ENCODE results near the gene CRTAC1. TPM values are rescaled to one million over a fixed set of nuclear protein-coding genes. Genes with fewer than 3 reads are reported as not detected.

The CRTAC1 gene
- total RNA-seq, 1 donor from 2014 or later = 0.30 TPM

GRCh38 chr10:97921581-97922021 lies 108.8 kb downstream of the CRTAC1 start:
- H3K27me3 ChIP-seq = no peaks in the 10 kb centered on the region
- H3K4me1 ChIP-seq = no peaks in the 10 kb centered on the region
- DNase-seq (ENCODE audit: low spot score) = no peak
- H2AFZ ChIP-seq (replicated peaks) = no peak overlapping the region
- no peak overlapping the region for H3K27ac ChIP-seq
- no peak overlapping the region for H3K4me2 ChIP-seq
- H3K9me3 Mint-ChIP-seq = no peaks in the 10 kb centered on the region
- H3K4me1 Mint-ChIP-seq = no peaks in the 10 kb centered on the region
- peaks cover 7% of the 10 kb centered on the region for H3K27me3 Mint-ChIP-seq (ENCODE audit: insufficient read depth, low read depth)
- no peaks in the 10 kb centered on the region for H3F3A ChIP-seq (ENCODE audit: low read depth)
- no peak overlapping the region for H3K4me3 Mint-ChIP-seq
- H4K20me1 ChIP-seq (ENCODE audit: low read depth) = no peaks in the 10 kb centered on the region
- no peaks in the 10 kb centered on the region for H3K36me3 Mint-ChIP-seq
- no peak for TF ChIP-seq CTCF (IDR thresholded peaks at IDR 0.05)
- TF ChIP-seq EZH2phosphoT487 (IDR thresholded peaks at IDR 0.05) = no peak
- no peak for TF ChIP-seq EZH2 (IDR thresholded peaks at IDR 0.05)
- H3K4me3 ChIP-seq = no peak overlapping the region
- no peaks in the 10 kb centered on the region for H3K9me3 ChIP-seq (ENCODE audit: low read depth)
- H3K79me2 ChIP-seq (ENCODE audit: low read depth) = no peaks in the 10 kb centered on the region
- H3K27ac Mint-ChIP-seq = no peak overlapping the region
- no peaks in the 10 kb centered on the region for H3K36me3 ChIP-seq
- no peak overlapping the region for H3K9ac ChIP-seq

- no peaks in the 10 kb centered on the region for H3K4me1 ChIP-seq
- H3F3A ChIP-seq (ENCODE audit: low read depth) = no peaks in the 10 kb centered on the region
- no peak overlapping the region for H3K9ac ChIP-seq
- Mint-ChIP-seq H3K4me3 (no peak overlapping the region), H3K27ac (no peak overlapping the region), H3K9me3 (no peaks in the 10 kb centered on the region), H3K27me3 (ENCODE audit: insufficient read depth, low read depth) (peaks cover 7% of the 10 kb centered on the region), H3K36me3 (no peaks in the 10 kb centered on the region), H3K4me1 (peaks cover 1% of the 10 kb centered on the region)
- no peaks in the 10 kb centered on the region for H3K9me3 ChIP-seq (ENCODE audit: low read depth)
- no peak for TF ChIP-seq CTCF (IDR thresholded peaks at IDR 0.05)
- no peak for TF ChIP-seq EZH2 (IDR thresholded peaks at IDR 0.05)
- TF ChIP-seq EZH2phosphoT487 (IDR thresholded peaks at IDR 0.05) = no peak
- no peak overlapping the region for H3K4me2 ChIP-seq
- H4K20me1 ChIP-seq (ENCODE audit: low read depth) = no peaks in the 10 kb centered on the region
- H3K79me2 ChIP-seq (ENCODE audit: low read depth) = no peaks in the 10 kb centered on the region
- H3K27me3 ChIP-seq = peaks cover 3% of the 10 kb centered on the region
- no peak overlapping the region for H3K27ac ChIP-seq
- no peaks in the 10 kb centered on the region for H3K36me3 ChIP-seq
- H2AFZ ChIP-seq (replicated peaks) = no peak overlapping the region
- no peak overlapping the region for H3K4me3 ChIP-seq
- DNase-seq (ENCODE audit: low spot score) = no peak
These were observed 109.6 kb downstream of the CRTAC1 start for GRCh38 chr10:97920865-97921264.

- no peaks in the 10 kb centered on the region for H3K36me3 Mint-ChIP-seq
- Histone ChIP-seq H3K36me3 (no peaks in the 10 kb centered on the region), H3K27me3 (peaks cover 12% of the 10 kb centered on the region), H3F3A (ENCODE audit: low read depth) (no peaks in the 10 kb centered on the region), H4K20me1 (ENCODE audit: low read depth) (peaks cover 3% of the 10 kb centered on the region), H3K4me1 (no peaks in the 10 kb centered on the region), H3K27ac (no peak overlapping the region), H3K9me3 (ENCODE audit: low read depth) (no peaks in the 10 kb centered on the region), H3K4me3 (no peak overlapping the region), H3K9ac (no peak overlapping the region), H3K79me2 (ENCODE audit: low read depth) (no peaks in the 10 kb centered on the region), H2AFZ (replicated peaks) (no peak overlapping the region), H3K4me2 (no peak overlapping the region)
- H3K27me3 Mint-ChIP-seq (ENCODE audit: insufficient read depth, low read depth) = peaks cover 4% of the 10 kb centered on the region
- peaks cover 3% of the 10 kb centered on the region for H3K4me1 Mint-ChIP-seq
- no peak overlapping the region for H3K4me3 Mint-ChIP-seq
- no peak for DNase-seq (ENCODE audit: low spot score)
- H3K9me3 Mint-ChIP-seq = no peaks in the 10 kb centered on the region
- no peak overlapping the region for H3K27ac Mint-ChIP-seq
- TF ChIP-seq CTCF (IDR thresholded peaks at IDR 0.05) (no peak), EZH2phosphoT487 (IDR thresholded peaks at IDR 0.05) (no peak), EZH2 (IDR thresholded peaks at IDR 0.05) (no peak)
These were observed 111.4 kb downstream of the CRTAC1 start for GRCh38 chr10:97919012-97919411.
